Measurements from ENCODE around the gene MYH7.

Gene MYH7

GRCh38 chr14:23364164-23365035 is 71.1 kb downstream of the MYH7 start:
- no peak for TF ChIP-seq CTCF (IDR thresholded peaks at IDR 0.05; ENCODE audit: borderline replicate concordance, insufficient read depth, low read depth, low read length)
- no peak overlapping the region for H3K4me3 ChIP-seq (ENCODE audit: low read depth, low read length)

All from GM12875 (cell line).